GM19372 (cell line): ENCODE results near the gene ENDOU.

Experiments used
- ATAC-seq: cut with Tn5 transposase; IDR thresholded peaks from one replicate; pipeline ENCODE4 v1.9.1; 2021; ENCODE audit warnings: mild to moderate bottlenecking, low read depth, moderate library complexity; ENCODE audit not compliant: unreplicated experiment

Gene ENDOU, protein sequence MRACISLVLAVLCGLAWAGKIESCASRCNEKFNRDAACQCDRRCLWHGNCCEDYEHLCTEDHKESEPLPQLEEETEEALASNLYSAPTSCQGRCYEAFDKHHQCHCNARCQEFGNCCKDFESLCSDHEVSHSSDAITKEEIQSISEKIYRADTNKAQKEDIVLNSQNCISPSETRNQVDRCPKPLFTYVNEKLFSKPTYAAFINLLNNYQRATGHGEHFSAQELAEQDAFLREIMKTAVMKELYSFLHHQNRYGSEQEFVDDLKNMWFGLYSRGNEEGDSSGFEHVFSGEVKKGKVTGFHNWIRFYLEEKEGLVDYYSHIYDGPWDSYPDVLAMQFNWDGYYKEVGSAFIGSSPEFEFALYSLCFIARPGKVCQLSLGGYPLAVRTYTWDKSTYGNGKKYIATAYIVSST

DNA sequence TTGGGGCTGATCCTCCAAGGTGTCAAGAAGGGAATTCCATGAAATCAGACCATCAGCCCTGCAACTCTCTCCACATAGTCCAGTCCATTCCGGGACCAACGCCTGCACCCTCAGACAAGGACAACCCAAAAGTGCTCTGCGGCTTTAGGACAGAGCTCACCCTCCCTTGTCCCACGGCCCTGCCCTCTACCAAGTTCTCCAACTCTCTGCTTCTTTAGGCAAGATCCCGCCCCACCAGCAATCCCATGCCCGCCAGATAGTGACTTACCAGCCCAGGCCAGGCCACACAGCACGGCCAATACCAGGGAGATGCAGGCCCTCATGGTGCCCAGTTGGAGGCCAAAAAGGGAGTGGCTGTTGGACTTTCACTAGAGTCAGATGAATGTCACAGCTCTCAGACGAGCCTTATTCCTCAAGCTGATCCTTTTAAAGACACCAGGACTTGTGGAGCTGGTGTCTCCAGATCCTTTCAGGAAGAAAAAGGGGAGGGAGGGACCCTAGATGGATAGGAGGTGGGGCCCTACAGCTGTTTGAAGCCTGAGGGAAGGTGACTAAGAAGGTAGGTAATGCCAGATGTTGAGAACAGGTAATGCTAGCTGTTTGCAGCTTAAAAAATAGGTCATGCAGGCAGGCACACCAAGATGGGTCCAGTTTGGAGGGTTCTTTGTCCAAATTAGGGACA is at the start of gene ENDOU:
ENDOU (minus strand) TSS at position 400 of the 682 bp plus-strand sequence; CDS start at position 323, 77 bp downstream.
- ATAC-seq, result no peak

DNA sequence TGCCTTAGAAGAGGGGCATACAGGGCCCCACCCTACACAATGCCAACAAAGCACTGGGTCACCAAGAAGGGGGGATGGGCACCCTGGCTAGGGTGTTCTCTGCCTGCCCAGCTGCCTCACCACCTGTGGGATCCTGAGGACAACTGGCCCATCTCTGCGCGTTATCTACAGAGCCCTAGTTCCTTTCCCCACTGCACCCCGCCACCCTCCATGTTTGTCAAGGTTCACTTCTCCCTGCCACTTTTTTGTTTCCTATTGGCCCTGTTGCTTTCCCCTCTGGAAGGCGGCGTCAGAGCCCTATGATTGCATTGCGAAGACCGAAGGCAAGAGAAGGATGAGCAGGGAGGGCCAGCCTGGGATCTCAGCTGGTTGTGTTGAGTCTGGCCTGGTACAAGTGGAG is 49.4 kb upstream of the ENDOU start:
- ATAC-seq, result no peak

GRCh38 chr12:47773858-47774580 is 48.7 kb upstream of the ENDOU start:
- no peak for ATAC-seq

DNA sequence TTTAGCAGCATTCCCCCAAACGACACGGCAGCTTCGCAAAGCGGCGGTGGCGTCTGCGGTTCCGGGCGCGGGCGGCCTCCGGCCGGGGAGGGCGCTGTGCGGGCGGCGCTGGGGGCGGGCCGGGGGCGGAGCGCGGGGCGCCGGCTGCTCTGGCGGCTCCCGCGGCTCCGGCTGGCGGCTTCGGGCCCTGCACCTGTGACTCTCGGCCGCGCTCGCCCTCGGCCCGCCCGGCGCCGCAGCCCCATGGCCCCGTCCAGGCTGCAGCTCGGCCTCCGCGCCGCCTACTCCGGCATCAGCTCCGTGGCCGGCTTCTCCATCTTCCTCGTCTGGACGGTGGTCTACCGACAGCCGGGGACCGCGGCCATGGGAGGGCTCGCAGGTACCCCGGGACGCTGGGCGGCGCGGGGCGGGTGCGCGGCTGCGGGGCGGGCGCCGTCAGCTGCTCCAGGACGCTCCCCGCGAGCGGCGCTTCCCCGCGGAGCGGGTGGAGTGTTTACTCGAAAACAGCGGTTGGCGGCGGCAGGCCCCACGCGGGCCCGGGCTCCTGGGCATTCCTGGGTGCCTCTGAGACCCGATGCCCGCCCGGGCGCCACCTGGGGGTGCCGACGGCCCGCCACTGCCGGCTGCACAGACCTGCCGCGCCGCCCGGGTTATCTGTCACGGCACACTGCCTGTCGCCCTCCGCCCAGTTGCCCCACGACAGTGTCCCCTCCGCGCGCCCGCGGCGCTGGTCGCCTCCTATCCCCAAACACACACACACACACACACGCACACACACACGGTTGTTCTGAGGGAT is 48.0 kb upstream of the ENDOU start, which contains the start of gene SLC48A1:
SLC48A1 (plus strand) TSS at position 177 of the 796 bp plus-strand sequence; CDS start at position 244, 67 bp downstream.
- peak; percentile 77 for ATAC-seq

DNA sequence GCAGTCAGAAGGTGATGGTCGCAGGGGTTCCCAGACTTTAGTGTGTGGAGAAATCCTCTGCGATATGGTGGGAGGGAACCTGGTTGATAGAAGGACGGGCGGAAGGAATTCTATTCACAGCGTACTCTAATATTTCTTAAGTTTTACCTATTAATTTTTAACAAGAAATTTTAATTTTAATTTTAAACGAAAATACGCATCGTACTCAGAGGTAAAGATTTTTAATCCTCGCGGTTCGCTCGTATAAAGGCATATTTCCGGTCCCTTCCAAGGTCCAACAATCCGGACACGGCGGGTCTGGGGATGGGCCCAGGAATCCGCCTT is 47.4 kb upstream of the ENDOU start:
- no peak for ATAC-seq

- ATAC-seq, result no peak
These were observed 46.9 kb upstream of the ENDOU start for GRCh38 chr12:47772094-47772660.

DNA sequence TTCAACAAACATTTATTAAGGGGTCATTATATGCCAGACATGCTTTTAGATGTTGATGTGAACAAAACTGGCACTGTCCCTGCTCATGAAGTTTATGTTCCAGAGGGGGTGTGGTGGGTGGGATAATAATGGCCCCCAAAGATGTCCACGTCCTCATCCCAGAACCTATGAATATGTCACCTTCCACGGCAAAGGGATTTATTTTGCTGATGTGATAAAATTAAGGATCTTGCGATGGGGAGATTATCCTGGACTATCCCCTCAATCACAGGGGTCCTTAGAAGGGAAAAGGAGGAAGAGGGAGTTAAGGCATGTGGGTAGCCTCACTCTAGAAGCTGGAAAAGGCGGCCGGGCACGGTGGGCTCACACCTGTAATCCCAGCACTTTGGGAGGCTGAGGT is 46.0 kb upstream of the ENDOU start:
- ATAC-seq, result no peak

GRCh38 chr12:47770086-47770726 is 44.9 kb upstream of the ENDOU start:
- ATAC-seq, result no peak

- no peak for ATAC-seq
These were observed 44.2 kb upstream of the ENDOU start for GRCh38 chr12:47769234-47770085.

GRCh38 chr12:47768323-47768811 is 43.1 kb upstream of the ENDOU start:
- no peak for ATAC-seq

- no peak for ATAC-seq
These were observed 42.0 kb upstream of the ENDOU start for GRCh38 chr12:47767216-47767724.

GRCh38 chr12:47766502-47767215 is 41.4 kb upstream of the ENDOU start:
- no peak for ATAC-seq

DNA sequence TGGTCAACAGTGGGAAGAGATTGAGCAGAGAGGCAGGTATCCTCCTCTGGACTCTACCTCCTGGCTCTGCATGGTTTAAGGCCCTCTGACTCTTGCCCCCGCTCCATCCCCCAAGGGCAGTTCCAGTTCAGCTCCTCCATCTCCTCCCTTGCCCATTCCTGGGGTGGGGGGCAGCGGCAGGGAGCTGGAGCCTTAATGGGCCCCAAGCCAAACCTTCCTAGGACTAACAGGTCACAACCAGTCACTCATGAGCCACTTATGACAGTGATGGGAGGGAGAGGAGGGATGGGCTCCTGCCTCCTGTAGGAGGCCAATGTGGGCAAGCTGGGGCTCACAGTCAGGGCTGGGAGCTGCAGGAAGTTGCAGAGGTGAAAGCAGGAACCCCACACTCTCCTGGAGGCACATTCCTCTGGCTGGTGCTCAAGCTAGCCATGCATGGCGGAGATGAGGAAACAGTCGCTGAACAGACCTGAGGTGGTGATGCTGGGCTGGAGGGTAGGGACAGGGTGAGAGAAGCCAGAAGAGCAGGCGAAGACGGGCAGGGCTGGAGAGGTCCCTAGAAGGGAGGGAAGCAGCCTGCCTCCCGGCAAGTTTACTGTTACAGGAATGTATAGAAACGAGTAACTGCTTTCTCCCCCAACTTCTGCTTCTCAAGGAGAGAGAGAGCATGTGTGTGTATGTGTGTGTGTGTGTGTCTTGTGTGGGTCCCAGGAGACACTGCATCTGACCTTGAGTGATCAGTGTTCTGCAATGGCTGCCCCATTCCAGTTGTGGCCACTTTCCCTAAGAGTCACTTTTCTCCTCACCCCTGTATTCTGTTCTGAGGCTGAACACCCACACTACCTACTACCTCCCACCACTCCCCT is 38.4 kb upstream of the ENDOU start:
- ATAC-seq, result no peak

DNA sequence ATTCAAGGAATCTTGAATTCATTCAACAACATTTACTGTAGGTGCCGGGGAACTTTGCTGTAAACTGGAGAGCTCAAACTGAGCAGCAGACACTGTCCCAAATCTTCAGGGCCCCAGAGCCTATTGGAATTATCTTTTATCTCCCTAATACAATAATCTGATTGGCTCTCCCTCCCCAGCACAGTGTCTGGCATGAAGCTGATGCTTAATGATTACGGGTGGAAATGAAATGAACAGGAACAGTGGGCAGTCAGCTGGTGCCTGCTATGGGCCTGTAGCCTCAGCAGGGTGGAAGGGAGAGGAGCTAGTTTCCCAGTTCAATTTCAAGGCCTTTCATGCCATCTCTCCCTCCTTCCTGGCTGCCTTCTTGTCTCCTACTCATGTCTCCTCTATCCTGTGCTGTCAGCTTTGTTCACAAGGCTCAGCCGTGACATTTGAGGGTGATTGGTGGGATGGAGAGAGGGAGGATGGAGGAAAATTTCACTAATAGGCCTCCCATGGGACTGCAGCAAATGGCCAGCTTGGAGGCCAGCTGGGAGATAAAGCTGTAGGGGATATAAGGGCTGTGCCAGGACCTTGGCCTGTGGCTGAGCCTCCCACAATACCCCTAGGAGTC is 37.7 kb upstream of the ENDOU start:
- ATAC-seq, result no peak

GRCh38 chr12:47758834-47759690 is 33.8 kb upstream of the ENDOU start, which contains the start of gene RAPGEF3:
Gene RAPGEF3, minus strand, starts transcription at chr12:47758880. Its CDS starts 324 bp downstream, at chr12:47758556.
- ATAC-seq, result peak; percentile 45

DNA sequence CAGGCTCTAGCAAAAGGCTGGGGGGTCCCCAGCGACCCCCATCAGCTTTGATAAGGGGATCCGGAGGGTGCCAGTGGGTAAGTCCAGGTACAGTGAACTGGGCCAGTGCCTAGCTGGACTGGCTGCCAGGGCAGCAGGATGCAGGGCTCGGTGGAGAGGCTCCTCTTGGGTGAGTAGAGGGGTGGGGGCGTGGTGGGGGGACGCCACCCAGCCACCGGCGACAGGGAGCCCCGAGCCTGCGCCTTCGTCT is 33.2 kb upstream of the ENDOU start:
- ATAC-seq, result no peak
